ENCODE results near the gene SP6.

SP6 gene

GRCh38 chr17:47879028-47879585 is 28.1 kb upstream of the SP6 start:
- no peak for DNase-seq

- no peak for DNase-seq
Measured at GRCh38 chr17:47878203-47879027, 27.5 kb upstream of the SP6 start.

- DNase-seq = no peak
Measured at GRCh38 chr17:47877368-47878034, 26.5 kb upstream of the SP6 start.

- no peak for DNase-seq
Measured at GRCh38 chr17:47875011-47875985, 24.3 kb upstream of the SP6 start.

- no peak for DNase-seq
Measured at GRCh38 chr17:47873200-47874090, 22.5 kb upstream of the SP6 start.

- no peak for DNase-seq
Measured at GRCh38 chr17:47872651-47873161, 21.7 kb upstream of the SP6 start.

- DNase-seq = no peak
Measured at GRCh38 chr17:47872019-47872650, 21.2 kb upstream of the SP6 start.

GRCh38 chr17:47871048-47871447 is 20.1 kb upstream of the SP6 start:
- no peak for DNase-seq

GRCh38 chr17:47870056-47870455 is 19.1 kb upstream of the SP6 start:
- DNase-seq = no peak

- DNase-seq = no peak
Measured at GRCh38 chr17:47869114-47869513, 18.2 kb upstream of the SP6 start.

GRCh38 chr17:47867813-47868533 is 17.0 kb upstream of the SP6 start:
- DNase-seq = no peak

GRCh38 chr17:47866941-47867340 is 16.0 kb upstream of the SP6 start:
- DNase-seq = no peak

GRCh38 chr17:47864791-47865216 is 13.8 kb upstream of the SP6 start:
- DNase-seq = no peak

GRCh38 chr17:47862621-47863440 is 11.9 kb upstream of the SP6 start:
- no peak for DNase-seq

- no peak for DNase-seq
Measured at GRCh38 chr17:47860386-47860785, 9.4 kb upstream of the SP6 start.

GRCh38 chr17:47857551-47858455 is 6.8 kb upstream of the SP6 start:
- no peak for DNase-seq

- DNase-seq = no peak
Measured at GRCh38 chr17:47856830-47857229, 5.9 kb upstream of the SP6 start.

GRCh38 chr17:47855737-47856136 is 4.8 kb upstream of the SP6 start:
- DNase-seq = no peak
